HCEC 1CT (cell line): Measurements from ENCODE around the gene DOCK3.
A peak's percentile ranks its signal among the peaks of the same experiment; 100 is the strongest.
"Not testable (repeated sequence)": the region's sequence is repeated elsewhere in the genome, so short reads cannot be mapped to it uniquely, and the experiment has no call there.

Experiments
- DNase-seq: peaks from one replicate; pipeline ENCODE4 v3.0.0-alpha.2; 2017

DOCK3 gene

DNA sequence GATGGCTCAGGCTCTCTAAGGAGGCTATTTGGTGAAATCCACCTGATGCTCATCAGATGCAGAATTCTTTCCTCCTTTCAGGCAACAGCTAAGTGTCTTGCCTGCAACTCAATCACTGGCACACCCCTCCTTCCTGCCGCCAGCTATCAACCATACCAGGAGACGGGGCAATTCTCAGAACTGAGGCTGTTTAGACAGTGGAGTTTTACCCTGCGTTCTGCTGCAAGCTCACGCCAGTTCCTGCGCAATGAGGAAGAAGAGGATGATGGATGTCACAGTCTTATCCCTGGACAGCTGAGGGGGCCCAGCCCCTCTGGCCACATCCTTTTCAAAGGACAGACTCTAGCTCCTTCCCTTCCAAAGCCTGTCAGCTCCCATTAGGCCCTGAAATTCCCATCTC is 703.3 kb downstream of the DOCK3 start:
- DNase-seq = no peak

DNA sequence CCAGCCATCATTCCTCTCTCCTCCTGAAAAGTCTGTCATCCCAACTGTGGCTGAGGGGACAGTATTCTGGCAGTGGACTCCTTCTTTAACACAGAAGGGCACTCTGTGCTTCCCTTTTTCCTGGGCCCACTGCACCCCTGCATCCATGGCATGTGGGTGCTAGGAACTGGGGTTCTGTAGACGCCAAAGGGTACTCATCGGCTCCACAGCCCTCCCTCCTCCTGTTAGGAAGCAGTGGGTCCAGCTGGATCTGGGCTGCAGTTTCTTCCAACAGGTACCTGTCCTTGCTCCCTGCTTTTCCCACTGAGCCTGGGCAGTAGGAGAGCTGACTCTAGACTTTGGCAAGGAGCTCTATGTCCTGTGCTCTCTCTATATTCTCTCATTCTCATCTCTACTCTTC is 704.0 kb downstream of the DOCK3 start:
- no peak for DNase-seq

GRCh38 chr3:51379301-51379700 is 704.6 kb downstream of the DOCK3 start:
- no peak for DNase-seq

- DNase-seq = no peak
Measured at GRCh38 chr3:51379746-51380455, 705.2 kb downstream of the DOCK3 start.

- no peak for DNase-seq
Measured at GRCh38 chr3:51380601-51381332, 706.0 kb downstream of the DOCK3 start.

GRCh38 chr3:51381333-51381705 is 706.6 kb downstream of the DOCK3 start:
- DNase-seq = no peak

DNA sequence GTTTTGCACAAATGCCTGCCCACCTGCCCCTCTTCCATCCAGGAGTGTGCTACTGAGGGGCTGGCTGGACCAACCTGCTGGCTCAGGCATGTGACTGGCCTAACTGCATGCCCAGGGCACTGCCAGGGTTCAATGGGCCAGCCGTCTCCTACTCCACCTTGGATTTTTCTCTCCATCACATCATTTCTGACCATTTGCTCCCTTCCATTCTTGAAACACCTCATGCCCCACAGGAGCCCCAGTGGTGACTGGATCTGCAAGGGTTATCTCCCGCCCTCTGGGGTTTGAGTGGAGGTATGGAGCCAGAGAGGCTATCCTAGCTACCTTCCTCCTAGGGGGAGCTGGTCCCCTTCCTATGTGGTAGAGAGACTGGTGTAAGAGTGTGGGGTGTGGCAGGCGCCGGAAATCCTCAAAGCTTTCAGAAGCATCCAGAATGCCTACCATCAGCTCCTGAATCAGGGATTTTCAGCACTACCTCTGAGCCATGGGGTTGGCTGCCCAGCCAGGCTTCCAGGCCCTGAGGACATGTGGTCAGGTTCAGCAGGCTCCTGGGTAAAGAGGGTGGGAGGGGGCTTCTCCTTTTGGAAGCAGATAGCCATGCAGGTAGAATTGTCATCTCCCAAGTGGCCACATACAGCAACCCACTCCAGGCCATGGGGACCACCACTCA is 707.5 kb downstream of the DOCK3 start:
- DNase-seq = no peak

DNA sequence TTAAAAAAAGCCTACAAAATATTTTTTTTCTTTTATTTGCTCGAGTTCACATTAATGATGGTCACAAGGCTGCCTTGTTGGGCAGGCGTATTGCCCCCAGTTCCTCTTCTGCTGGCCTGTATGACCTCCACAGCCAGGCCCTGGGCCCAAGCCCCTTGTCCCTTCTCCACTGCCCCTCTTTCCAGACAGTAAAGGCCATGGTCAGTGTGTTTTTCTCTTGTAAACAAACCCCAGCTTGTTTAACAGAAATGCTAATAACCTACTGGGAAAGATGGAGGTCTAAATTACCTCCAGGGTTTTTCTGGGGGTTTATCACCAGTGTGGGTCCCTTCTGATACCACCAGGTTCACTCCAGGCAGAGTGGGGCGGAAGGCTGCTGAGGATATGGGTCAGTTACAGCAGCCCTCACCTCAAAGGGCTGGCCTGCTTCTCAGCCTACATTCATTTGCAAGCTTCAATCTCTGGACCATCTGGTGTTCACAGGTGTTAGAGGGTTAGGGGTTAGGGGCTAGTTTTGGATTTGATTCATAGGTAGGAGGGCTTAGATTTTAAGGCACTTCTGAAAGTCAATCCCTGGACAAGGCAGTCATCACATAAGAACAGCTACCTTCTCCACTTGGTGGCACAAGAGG is 708.3 kb downstream of the DOCK3 start:
- no peak for DNase-seq

DNA sequence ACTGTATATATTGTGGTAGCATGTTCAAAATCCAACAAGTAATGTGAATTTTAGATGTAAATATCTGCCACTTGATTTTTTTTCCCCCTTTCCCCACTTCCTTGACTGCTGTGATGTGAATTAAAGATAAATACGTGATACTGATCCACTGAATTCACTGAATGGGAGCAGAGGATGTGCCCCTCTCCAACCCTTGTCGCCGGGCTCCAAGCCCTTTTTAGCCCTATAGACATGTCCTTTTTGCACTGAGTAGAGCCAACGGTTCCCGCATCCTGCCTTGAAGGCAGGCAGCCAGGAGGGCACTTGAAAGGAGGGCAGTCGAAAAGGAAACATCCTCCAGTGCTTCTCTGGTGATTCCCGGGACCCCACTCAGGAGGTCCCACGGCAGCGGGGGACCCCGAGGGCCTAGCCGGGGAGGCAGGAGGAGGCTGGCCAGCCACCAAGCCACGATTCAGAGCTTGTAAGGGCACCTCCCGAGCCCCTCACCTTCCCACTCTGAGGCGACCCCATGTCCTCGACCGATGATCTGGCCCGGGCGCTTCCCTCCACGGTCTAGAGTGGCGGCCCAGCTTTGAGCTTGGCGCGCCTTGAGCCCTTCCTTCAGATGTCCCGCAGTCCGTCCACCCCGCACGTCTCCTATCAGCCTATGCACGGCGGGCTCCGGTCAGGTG is 709.5 kb downstream of the DOCK3 start:
- DNase-seq = no peak

GRCh38 chr3:51384726-51385473 is 710.2 kb downstream of the DOCK3 start, which contains the start of gene MANF:
Gene MANF (plus strand): TSS chr3:51385291. CDS start chr3:51385343, 52 bp downstream.
- peak; percentile 98 for DNase-seq

DNA sequence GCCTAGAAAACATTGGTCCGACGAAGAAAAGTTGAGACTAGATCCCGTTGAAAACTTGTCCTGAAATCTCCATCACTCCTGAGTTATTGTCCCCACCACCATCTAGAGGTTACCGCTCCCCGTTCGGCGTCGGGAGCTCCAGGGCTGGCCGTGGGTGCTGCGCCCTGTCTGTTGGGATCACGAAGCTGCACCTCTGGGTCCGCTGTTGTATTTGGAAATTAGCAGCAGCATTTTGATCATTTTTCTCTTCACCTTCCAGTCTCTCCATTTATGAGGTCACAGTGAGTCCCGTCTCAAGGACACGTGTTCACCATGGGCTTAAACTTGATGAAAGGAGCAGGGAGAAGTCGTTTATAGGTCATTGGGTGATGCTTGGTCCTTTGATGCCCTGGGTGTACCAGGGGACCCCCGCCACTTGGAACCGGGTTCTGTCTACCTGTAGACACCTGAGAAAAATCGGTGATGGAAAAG is 710.9 kb downstream of the DOCK3 start:
- no peak for DNase-seq

DNA sequence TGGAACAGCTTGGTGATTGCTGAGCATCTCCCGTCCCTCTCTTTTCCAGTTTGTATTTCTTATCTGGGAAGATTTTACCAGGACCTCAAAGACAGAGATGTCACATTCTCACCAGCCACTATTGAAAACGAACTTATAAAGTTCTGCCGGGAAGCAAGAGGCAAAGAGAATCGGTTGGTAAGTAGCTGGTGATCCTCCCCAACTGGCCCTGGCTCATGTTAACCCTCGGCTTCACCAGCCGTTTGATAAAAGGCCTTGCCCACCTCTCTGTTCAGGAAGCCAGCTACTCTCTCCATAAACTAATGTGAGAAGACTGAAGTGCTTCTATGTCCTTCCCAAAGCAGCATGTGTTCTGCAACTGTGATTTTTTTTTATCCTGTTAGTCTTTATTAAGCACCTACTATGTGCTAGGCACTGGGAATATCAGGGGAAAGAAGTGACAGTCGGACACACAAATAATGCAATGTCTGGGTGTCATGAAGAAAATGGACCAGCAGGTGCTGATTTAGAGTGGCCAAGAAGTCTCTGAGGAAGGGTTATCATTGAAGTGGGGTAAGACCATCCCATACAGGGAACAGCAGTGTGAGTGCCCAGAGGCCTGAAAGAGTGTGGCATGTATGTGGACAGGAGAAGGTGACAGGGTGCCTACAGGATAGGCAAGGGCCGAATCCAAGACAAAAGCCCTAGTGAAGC is 711.6 kb downstream of the DOCK3 start:
- no peak for DNase-seq

GRCh38 chr3:51386852-51387229 is 712.1 kb downstream of the DOCK3 start:
- DNase-seq = no peak

DNA sequence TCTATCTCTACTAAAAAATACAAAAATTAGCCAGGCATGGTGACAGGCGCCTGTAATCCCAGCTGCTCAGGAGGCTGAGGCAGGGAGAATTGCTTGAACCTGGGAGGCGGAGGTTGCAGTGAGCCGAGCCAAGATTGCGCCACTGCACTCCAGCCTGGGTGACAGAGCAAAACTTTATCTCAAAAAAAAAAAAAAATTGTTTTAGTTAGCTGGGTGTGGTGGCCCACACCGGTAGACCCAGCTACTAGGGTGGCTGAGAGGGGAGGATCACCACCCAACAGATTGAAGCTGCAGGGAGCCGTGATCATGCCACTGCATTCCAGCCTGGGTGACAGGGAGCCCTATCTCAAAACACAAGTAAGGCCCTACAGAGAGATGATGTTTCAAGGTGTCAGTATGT is 712.6 kb downstream of the DOCK3 start:
- DNase-seq = not testable (repeated sequence)

DNA sequence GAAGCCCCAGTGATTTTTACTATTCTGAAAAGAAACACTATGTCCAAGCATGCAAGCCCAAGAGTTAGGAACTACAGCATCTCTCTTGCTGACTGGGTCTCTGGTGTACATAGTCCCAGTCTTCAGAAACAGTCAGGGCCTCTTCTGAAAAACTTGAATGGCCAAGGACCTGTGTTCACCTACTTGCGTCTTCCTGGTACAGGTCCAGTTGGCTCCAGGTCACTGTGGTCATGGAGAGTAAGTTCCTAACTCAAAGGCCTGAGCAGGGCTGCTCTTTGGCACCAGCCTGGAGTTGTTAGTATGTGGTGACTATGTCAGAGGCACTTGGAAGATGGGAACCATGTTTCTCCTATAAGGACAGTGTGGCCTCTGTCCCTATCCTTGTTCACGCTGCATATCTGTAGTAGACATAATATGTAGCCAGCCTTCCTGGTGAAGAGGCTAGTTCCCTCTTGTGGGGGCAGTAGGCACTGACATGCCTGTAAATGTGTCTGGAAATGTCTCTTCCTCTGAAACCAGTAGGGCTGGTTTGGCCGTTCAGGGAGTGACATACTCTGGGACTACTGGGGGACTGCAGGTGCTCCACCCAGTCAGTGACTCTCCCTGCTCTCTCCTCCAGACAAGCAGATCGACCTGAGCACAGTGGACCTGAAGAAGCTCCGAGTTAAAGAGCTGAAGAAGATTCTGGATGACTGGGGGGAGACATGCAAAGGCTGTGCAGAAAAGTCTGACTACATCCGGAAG is 713.7 kb downstream of the DOCK3 start:
- DNase-seq = peak; percentile 32

- DNase-seq = peak; percentile 32
Measured at GRCh38 chr3:51389423-51390183, 714.9 kb downstream of the DOCK3 start.

DNA sequence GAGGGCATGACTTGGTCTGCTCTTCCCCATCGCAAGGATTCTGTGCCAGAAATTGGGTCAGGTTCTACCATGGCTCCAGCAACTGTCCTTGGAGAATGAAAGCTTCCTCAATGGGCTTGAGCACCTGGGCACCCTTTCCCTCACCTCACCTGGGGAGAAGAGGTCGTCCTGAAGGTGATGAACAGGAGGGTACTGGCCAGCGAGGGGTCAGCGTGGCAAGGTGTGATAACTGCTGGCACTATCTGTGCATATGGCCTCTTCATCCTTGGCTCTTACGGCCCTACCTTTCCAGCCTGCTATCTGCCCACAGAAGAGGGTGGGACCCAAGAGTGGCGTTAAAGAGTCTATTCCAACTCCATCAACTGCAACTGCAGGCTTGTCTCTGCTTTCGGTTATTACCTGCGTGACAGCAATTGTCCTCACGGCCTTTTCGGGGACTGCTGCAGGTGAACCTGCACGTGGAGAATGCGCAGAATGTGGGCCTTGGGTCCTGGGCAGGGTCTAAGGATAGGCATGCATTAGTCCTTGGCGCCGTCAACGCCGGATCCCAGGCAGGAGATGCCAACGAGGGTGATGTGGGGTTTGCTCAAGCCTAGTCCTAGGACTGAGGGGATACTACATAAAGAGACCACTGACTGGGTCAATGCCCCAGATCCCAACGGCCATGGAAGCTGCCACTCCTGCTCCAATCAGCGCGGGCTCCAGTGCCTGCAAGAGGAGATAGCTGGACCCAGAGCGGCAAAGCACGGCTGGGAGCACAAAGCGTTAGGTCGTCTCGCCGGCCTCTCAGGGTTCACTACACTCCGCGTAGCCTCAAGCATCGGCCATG is 715.7 kb downstream of the DOCK3 start:
- DNase-seq = no peak

DNA sequence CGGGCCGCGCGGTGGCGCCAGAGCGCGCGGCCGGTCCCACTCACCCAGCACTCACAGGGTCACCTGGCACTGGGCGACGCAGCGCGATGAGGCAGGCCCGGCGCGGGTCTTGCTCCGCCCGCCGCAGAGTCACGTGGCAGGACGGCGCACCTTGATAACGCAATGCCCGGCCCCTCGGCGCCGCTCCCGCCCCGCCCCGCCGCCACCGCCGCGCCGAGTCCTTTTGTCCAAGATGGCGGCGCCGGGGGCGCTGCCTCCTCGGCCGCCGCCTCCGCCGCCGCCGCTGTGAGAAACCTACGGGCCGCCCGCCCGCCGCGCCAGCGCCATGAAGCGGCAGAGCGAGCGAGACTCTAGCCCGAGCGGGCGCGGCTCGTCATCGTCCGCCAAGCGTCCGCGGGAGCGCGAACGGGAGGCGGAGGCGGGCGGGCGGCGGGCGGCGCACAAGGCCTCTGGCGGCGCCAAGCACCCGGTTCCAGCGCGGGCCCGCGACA is 716.4 kb downstream of the DOCK3 start, which contains the start of gene RBM15B:
RBM15B (plus strand) TSS at position 211 of the 491 bp plus-strand sequence; CDS start at position 326, 115 bp downstream.
- DNase-seq = peak; percentile 97
